GM19324 (cell line): ENCODE measurements around the gene PDE3A.

Source experiments
- ATAC-seq: cut with Tn5 transposase; IDR thresholded peaks from one replicate; pipeline ENCODE4 v1.9.1; 2021; ENCODE audit warnings: mild to moderate bottlenecking, moderate library complexity; ENCODE audit not compliant: unreplicated experiment, low FRiP score

Gene PDE3A

DNA sequence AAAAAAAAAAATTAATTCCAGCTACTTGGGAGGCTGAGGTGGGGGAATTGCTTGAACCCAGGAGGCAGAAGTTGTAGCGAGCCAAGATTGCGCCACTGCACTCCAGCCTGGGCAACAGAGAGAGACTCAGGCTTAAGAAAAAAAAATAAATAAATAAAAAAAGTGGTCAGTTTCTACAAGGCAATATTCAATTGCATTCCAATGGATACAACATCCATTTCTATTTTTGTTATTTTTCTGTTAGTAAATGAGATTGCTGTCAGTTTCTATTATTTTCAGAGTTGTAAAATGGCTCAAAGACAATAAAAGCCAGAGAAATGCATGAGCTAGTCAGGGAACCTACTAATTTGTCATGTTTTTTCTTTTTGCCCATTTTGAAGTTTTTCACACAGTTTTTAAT is 119.2 kb downstream of the PDE3A start:
- ATAC-seq = no peak

DNA sequence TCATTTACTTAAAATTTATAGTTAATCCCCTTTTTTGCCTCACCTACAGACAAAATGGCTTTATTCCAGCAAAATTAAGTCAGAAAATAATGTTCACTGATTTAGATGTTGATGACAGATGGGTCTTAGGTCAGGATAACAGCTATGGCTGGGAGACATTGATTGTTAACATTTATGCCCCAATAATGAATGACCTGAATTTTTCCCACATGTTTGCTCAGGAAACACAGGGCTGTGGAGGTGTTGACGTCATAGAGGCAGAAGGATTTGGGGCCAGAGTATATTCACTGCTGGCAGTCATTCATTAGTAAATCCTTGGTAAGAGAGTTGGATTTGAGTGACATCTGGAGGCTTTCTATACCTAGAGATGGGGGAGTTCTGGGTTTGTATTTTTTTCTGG is 121.3 kb downstream of the PDE3A start:
- ATAC-seq = no peak

DNA sequence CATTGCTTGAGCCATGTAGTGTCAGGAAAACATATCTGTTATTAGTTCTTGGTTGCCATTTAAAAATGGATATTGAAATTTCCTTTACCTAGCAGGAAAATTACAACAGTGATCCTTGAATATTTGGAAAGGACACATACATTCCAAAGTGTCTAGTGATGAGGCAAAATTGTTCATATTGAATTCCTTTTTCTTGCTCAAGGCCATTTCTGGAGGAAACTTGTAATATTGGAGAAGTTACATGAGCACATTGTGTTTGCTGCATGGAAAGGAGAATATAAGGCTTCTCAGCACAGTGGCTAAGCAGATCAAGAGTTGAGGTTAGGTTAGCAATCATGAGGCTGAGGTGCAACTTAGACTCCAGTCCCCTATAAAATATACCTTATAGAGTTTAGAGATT is 121.9 kb downstream of the PDE3A start:
- no peak for ATAC-seq

DNA sequence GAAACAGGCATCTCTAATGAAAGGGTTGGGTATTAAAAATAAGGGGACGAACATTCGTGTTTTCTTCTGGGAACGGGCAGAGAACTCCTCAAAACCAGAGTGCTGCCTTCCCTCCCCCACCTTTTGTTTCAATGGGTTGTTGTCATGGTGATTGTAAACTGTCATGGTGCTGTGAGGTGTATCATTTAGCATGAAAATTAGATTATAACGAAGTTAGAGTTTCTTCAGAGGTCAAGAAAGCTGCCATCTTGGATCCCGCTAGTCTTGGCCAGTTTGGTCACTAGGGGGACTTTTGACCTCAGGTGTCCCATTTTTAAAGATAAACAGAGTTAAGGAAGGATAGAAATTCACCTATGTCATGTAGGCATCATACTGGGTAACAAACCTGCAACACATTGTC is 123.0 kb downstream of the PDE3A start:
- no peak for ATAC-seq

DNA sequence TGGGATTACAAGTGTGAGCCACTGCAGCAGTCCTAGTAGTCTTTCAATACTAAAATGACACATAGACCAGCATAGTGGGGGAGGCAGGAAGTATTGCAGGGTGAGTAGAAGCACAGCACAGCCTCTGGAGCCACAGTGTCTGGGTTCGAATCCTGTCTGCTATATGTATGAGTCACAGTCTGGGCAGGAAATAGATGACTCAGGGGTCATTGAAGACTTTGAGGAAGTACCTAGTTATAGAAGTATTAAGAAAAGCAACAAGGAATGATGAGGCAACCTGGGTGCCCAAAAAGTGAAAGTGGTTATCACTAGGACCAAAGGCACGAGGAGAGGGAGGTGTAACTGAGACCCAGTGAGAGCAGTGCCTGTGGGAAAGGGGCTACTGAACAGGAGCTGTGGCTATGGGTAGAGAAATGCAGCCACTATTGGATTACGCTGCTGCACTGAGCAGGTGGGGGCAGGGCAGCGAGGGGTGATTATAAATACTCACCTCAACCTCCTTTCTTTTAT is 124.0 kb downstream of the PDE3A start:
- no peak for ATAC-seq

DNA sequence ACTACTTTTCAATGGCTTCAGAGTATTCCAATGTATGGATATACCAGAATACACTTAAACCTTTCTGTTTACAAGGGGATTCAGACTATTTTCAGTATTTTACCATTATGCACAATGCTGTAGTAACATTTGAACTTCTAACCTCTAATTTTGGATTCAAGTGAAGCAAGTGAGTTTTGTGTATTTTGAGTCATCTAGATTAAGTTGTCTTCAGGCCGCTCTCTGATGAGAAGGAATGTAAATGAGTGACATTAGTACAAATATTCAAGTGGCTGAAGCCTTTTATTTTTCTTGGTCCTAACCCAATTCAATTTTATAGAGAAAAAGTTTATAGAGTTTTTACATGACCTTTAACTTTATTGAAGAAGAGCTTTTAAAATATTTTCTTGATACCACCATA is 125.6 kb downstream of the PDE3A start:
- ATAC-seq = no peak

DNA sequence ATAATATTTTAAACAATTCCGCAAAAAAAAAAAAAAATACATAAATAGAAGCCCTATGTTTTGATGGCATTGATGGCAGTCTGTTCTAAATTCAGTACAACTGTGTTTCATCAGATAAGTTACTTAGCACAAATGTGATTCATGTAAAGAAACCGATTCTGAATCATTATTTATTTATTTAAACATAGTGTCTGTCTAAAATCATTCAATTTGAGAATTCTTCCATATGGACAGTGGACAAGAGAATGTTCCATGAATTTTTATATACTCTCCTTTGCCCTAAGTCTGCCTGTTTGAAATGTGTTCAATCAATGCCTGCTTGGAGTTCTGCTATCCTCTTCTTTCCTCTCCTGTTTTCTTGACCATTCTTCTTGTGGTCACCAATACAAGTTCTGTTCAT is 126.5 kb downstream of the PDE3A start:
- ATAC-seq = no peak

DNA sequence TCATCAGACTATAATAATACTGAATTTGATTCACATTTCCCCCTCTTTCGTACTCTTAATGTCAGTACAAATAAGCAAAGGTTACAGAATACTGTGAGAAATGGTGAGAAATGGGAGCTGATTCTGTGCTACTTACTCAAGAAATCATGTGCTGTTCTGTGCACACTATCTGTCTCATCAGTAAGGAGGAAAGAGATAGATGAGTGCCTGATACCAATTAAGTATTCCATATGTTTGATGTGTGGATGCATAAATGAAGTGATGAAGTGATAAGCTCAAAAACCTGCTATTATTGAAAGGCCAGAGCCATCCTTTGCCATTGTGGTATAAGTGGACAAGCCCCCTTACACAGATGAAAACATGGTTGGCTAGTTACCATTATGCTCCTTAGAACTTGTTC is 127.7 kb downstream of the PDE3A start:
- ATAC-seq = no peak

DNA sequence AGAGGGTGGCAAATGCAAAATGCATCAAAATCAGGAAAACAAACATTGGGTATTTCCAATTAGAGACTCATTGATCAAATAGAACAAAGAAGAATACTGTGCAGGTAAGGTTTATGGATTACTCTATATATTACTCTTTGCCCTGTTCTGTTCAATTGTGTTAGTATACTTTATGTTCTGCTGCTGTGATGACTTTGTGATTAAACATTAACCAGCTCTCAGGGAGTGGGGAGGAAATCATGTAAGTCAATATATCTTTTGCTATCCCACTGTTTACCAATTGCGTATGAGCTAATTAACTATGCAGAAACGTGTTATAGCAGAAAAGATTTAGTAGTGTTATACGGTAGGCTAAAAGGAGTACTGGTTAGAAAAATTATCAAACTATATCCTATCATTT is 129.4 kb downstream of the PDE3A start:
- no peak for ATAC-seq

DNA sequence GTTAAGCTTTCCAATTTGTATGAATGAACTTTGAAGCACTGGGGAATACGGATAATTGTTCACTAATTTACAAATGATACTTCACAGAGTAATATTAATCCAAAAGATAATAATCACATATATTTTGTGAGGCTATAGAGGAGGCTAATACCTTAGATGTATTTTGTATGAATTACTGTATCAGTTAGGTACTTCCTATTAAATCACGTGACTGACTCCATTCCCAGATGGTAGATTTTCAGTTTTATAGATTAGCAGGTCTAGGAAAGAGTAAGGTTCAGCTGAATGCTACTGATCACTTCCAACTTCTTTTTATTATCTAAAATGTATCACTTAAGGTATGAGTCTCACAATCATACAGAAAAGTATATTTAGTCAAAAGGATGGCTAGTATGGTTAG is 133.6 kb downstream of the PDE3A start:
- no peak for ATAC-seq

DNA sequence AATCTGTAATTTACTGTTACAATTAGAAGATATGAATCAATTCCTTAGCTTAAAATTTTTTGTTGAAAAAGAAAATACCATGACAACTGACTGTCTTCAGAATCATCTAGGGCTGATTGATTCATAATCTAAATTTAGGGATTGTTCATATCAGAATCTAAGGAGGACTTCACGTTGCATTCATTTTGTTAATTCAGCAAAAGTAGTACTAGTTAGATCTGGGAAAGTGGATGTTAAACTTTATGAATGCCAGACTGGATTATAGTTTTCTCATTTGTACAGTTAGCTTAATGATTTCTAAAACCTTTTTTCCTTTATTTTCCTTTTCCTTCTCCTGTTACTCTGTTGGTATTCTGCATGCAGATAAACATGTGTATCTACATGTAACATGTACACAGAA is 135.5 kb downstream of the PDE3A start:
- ATAC-seq = no peak

DNA sequence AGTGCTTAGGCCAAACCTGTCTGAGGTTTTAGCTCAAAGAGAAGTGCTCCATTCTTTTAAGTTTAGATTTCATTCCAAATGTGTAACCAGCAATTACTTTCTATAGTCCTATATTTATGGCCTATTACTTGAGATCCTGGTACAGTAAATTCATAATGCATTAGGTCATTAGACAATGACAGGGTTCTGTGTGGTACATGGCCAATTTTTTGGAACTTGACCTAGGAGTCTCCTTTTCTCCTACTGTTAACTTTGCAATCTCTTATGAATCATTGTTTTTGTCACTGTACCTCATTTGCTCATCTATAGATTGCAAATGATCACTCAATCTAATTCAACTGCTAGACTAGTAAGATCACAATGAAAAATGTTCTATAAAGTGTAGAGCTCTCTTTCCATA is 136.7 kb downstream of the PDE3A start:
- no peak for ATAC-seq

DNA sequence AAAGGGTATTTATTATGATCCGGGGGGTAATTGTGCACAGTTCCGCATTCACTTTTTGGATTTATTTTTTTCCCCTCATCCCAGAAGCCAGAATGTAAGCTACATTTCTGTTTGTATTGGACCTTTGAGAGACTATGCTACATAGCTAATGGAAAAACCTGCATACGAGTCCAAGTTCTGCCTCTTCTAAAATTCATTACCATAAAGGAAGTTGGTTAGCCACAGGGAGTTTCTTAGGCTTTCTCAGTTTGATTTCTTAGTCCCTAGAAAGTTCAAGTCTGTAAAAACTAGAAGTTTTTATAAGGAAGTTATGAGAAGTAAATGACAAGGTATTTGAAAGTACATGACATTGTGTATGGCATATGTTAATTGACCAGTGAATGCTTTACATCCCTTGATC is 138.7 kb downstream of the PDE3A start:
- ATAC-seq = no peak

DNA sequence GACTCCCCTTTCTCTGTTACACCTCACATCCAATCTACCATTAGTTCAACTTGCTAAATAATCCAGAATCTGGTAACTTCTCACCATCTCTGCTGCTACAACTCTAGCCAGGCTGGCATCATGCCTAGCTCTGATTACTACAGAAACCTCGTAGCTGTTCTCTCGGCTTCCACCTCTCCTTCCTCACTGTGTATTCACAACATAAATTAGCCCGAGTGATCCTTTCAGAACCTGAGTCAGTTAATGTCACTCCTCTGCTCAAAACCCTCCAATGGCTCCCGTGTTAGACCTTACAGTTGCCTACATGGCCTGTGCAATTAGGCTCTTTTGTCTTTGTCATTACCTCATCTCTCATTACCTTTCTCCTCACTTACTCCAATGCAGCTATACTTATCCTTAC is 139.4 kb downstream of the PDE3A start:
- no peak for ATAC-seq

DNA sequence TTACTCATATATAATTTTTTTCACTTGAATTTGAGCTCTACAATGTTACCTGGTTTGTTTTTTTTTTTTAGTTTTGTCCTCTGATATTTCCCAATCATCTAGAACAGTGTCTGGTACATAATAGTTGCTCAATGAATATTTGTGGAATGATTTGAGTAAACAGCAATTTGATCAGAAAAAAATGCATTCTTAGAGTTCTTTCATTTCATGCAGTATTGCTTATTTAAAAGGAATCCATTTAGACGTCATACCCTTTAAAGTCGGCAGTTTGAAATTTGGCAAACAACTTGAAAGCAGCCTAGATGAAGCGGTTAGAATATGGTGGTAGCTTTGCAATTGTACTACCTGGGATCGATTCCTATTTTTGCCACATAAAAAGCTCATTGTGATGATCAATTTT is 140.0 kb downstream of the PDE3A start:
- no peak for ATAC-seq

DNA sequence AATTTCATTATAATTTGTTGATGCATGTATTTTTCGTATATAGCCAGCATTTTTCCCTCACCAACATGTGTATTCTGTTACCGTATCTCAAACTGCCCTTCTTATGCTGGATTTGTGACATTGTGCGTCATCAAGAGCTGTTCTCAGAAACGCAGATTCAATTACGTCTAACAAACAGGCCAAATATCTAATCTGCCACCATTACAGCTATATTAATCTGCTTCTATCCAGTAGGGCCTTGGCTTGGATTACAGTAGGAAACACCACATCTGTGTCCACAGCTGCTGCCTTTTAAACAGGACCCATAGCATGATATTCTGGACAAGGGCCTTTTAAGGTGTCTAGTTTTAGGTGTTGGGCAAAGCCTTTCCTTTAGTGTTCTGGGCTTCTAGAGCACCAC is 140.6 kb downstream of the PDE3A start:
- ATAC-seq = no peak

DNA sequence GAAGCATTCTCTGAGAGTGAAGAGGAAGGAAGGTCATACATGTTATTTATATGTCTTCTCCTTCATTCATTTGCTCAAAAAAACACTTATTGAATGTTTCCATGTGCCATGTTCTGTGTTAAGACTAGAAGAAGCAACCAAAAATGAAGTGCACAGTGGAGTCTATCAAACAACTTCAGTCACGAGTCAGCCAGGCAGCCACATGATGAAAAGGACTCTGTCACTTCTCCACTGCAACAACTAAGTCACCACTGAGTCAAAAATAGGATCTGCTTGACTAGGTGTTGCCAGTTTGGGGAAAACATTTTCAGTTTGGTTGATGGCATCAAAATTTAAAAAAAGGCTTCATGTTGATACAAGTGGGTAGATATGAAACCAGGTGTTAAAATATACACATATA is 142.5 kb downstream of the PDE3A start:
- ATAC-seq = no peak

DNA sequence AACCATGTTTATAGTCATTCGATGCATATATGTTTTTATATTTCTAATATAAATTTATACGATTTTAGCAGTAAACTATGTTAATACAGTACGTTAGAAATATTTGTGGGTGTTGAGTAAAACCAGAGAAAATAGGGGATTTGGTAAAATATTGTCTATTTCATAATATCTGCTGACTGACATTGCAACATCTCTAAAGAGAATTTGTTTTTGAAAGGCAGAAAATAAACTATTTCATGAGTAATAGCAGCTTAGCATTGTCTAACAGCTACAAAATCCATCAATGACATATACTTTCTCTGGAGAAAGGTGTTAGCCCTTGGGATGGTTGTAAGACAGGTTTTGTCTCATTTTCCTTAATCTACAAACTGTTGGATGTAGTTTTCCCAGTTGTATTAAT is 144.9 kb downstream of the PDE3A start:
- ATAC-seq = no peak

DNA sequence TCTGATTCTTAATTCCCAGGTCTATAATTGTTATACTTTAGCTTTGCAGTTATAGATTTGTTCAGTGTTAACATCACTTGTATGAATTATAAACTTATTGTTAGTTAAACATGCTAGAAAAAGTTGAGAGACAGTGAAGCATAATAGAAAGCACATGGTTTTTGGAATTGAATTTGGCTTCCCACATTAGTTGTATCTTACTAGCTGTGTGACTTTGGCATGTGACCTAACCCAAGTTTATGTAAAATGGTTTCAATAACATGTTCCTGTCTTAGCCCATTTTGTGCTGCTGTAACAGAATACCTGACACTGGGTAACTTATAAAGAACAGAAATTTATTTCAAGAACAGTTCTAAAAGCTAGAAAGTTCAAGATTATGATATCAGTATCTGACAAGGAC is 146.3 kb downstream of the PDE3A start:
- ATAC-seq = no peak

DNA sequence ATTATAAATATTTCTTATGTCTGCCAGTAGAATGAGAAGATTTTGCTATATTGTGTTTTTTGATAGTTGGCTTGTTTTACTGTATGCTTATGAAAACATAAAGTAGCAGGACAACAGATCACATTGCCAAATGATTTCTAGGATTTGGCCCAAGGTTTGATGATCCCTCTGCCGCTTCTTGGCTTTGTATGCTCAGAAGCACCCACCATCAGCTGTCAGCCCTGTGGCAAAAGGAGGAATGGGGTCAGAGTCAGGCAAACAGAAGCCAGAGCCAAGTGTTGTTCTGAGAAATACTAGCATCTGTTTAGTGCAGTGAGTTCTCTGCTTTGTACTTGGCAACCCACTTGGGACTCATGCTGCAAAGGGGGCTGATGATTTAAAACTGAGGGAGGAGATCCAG is 152.2 kb downstream of the PDE3A start:
- ATAC-seq = no peak

DNA sequence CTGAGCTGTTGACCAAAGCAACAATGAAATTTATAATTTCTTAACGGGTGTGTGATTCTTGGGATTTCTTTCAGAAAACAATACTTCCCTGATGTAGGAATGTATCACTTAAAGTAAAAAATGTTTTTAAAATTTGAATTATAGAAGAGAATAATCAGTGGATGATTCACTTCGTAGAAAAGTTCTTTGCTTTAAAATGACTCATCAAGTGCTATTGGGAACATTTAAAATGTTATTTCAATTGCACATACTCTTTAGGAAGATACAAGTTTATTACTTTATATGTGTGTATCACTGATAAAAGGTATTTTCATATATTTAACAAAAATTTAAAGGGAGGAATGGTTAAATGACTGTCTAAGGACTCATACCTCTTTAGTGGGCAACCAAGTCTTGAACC is 155.3 kb downstream of the PDE3A start:
- ATAC-seq = no peak

DNA sequence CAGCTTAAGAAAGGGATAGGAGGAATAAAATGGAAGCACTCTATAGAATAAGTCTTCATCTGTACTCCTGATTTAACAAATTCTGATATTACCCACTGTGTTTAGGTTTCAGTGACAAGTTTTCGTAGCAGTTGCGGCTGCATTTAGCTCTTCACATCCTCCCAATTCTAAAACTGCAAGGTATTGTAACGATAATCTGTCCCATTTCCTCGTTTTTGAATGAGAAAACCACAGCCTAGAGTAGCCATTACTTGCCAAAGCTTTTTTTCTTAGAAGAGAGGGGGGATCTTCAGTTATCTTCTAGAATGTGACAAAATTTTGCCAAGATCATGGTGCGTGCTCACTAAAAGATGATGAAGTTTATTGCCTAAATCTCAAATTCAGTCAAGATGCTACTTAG is 155.8 kb downstream of the PDE3A start:
- ATAC-seq = no peak

DNA sequence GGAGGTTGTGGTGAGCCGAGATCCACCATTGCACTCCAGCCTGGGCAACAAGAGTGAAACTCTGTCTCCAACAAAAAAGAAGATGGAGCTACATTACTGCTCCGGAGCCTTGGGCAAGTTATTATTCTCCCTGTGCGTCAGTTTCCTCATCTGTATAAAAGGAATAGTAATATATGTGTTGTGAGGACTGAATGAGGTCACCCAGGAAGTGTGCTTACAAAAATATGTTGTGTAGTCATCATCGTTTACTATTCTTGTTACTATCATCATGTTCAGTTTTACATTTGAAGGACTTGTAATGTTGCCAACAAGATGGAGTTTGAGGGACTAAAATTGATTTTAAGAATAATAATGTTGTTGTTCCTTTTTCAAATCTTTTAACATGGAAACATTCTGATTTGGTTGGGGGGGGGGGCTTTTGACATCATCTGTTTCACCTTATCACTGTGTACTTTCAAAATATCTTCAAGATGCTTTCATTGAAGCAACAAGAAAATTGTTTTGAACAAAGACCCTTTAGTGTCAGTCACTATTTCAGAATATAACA is 156.8 kb downstream of the PDE3A start:
- ATAC-seq = no peak
